Omental fat pad (tissue), 4 donors: ENCODE results near the gene AMTN. TPM values are rescaled to one million over a fixed set of nuclear protein-coding genes. Genes with fewer than 3 reads are reported as not detected.

ENCODE experiments used
- ATAC-seq: fragments of 150-250 bp; one replicate; pipeline ENCODE4 v1.9.1; 2016; ENCODE audit warnings: mild to moderate bottlenecking, moderate library complexity; ENCODE audit not compliant: low FRiP score
- DNase-seq: peaks from one replicate; pipeline ENCODE4 v3.0.0-alpha.2; 2019; ENCODE audit warnings: low spot score
- CTCF ChIP-seq, 3 donors: fragments of 450-650 bp; IDR thresholded peaks; one replicate each; pipeline ENCODE4 v1.5.1; 2016 to 2017; ENCODE audit warnings: antibody characterized with exemption in 3 of 3, mild to moderate bottlenecking in 3 of 3, moderate library complexity in 2 of 3
- total RNA-seq, 4 donors: library from RNA; depleted of rRNA; stranded (reverse); fragments of >200 nt; gene quantifications; one replicate each; pipeline ENCODE4 v1.1.0, GENCODE V29; 2016

AMTN gene
- total RNA-seq, 4 donors from 2014 or later = not detected

GRCh38 chr4:70581980-70582379 lies 63.6 kb downstream of the AMTN start:
- no peak for DNase-seq
- no peak for TF ChIP-seq CTCF (IDR thresholded peaks at IDR 0.05)
- ATAC-seq = no peak

Other genes starting within 250 kb of the AMTN start
- gene CABS1, start 183.6 kb upstream of the AMTN start, total RNA-seq = not detected
- not detected for gene SMR3A, start 157.8 kb upstream of the AMTN start, total RNA-seq
- gene SMR3B, start 135.4 kb upstream of the AMTN start, total RNA-seq = not detected
- not detected for gene OPRPN, start 120.6 kb upstream of the AMTN start, total RNA-seq
- not detected for gene MUC7, start 46.4 kb upstream of the AMTN start, total RNA-seq
- not detected for gene AMBN, start 73.7 kb downstream of the AMTN start, total RNA-seq
- not detected for gene ENAM, start 110.2 kb downstream of the AMTN start, total RNA-seq
- 10 to 100 TPM; 15.8 to 99.9 (median 36.0) TPM for gene JCHAIN, start 147.9 kb downstream of the AMTN start, total RNA-seq
- gene UTP3, start 170.0 kb downstream of the AMTN start, total RNA-seq = 10 to 100 TPM; 20.7 to 67.5 (median 26.5) TPM
- gene RUFY3, start 203.4 kb downstream of the AMTN start, total RNA-seq = 10 to 100 TPM; 34.2 to 92.8 (median 64.0) TPM